ENCODE results near the gene SLC37A1. TPM values are rescaled to one million over a fixed set of nuclear protein-coding genes. Genes with fewer than 3 reads are reported as not detected.

Gene SLC37A1
- total RNA-seq, 1 experiment from 2014 or later, result 37.7 TPM

GRCh38 chr21:42471716-42472330, 41.8 kb upstream of the SLC37A1 start:
- Mint-ChIP-seq H3K27me3 (ENCODE audit: low read depth) (peaks cover 8% of the 10 kb centered on the region), H3K36me3 (ENCODE audit: insufficient read depth in 1 of 3, low read depth in 3 of 3) (no peaks in the 10 kb centered on the region), H3K27ac (no peak overlapping the region), H3K4me3 (no peak overlapping the region), H3K9me3 (no peaks in the 10 kb centered on the region), H3K4me1 (peaks cover 29 to 30% of the 10 kb centered on the region in 2 experiments)
- TF ChIP-seq, protein P1, sequence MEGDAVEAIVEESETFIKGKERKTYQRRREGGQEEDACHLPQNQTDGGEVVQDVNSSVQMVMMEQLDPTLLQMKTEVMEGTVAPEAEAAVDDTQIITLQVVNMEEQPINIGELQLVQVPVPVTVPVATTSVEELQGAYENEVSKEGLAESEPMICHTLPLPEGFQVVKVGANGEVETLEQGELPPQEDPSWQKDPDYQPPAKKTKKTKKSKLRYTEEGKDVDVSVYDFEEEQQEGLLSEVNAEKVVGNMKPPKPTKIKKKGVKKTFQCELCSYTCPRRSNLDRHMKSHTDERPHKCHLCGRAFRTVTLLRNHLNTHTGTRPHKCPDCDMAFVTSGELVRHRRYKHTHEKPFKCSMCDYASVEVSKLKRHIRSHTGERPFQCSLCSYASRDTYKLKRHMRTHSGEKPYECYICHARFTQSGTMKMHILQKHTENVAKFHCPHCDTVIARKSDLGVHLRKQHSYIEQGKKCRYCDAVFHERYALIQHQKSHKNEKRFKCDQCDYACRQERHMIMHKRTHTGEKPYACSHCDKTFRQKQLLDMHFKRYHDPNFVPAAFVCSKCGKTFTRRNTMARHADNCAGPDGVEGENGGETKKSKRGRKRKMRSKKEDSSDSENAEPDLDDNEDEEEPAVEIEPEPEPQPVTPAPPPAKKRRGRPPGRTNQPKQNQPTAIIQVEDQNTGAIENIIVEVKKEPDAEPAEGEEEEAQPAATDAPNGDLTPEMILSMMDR (conservative IDR thresholded peaks at IDR 0.05), result no peak
- no peak overlapping the region for H3K18ac ChIP-seq (ENCODE audit: insufficient read length, low read depth, low read length)
- no peak overlapping the region for H4K91ac ChIP-seq (ENCODE audit: insufficient read length, low read depth, low read length)
- H3K4me1 ChIP-seq (ENCODE audit: insufficient read depth, low read length), result peaks cover 12% of the 10 kb centered on the region; the same call in 1 of the 2 replicates
- no peak overlapping the region for H4K8ac ChIP-seq (replicated peaks; ENCODE audit: insufficient read length, low read depth, low read length)
- no peaks in the 10 kb centered on the region for H4K20me1 ChIP-seq (ENCODE audit: control insufficient read depth, insufficient read depth, insufficient read length)
- no peaks in the 10 kb centered on the region for H3K23me2 ChIP-seq (ENCODE audit: insufficient read length, low read depth, low read length, poor library complexity, severe bottlenecking)
- no peaks in the 10 kb centered on the region for H3K79me1 ChIP-seq (ENCODE audit: insufficient read depth, low read depth, low read length, poor library complexity, severe bottlenecking)
- no peak overlapping the region for H3K4me2 ChIP-seq (ENCODE audit: insufficient read depth, insufficient read length, low read length)
- WGBS (ENCODE audit: extremely low coverage, insufficient read length, low lambda C conversion rate), result no CpG with 5 or more reads among the region's 13 CpGs
- H4K5ac ChIP-seq (ENCODE audit: insufficient read length, low read depth, low read length), result no peak overlapping the region
- H3K14ac ChIP-seq (ENCODE audit: insufficient read depth, low read length), result no peak overlapping the region
- H3K9ac ChIP-seq (ENCODE audit: extremely low read depth, insufficient read length, low read length), result no peak overlapping the region
- H3K27me3 ChIP-seq (ENCODE audit: insufficient read depth, low read length), result no peaks in the 10 kb centered on the region
- H2AFZ ChIP-seq (ENCODE audit: low read length), result no peak overlapping the region
- no peak overlapping the region for H3K56ac ChIP-seq (ENCODE audit: insufficient read length, low read depth, low read length)
- H3T11ph ChIP-seq (ENCODE audit: low read length), result no peak overlapping the region
- no peak overlapping the region for H2BK5ac ChIP-seq (ENCODE audit: insufficient read length, low read length)
- H3K9me3 ChIP-seq (ENCODE audit: control insufficient read depth, low read depth, low read length), result no peaks in the 10 kb centered on the region
- H2BK120ac ChIP-seq (ENCODE audit: low read depth, low read length, poor library complexity, severe bottlenecking), result no peak overlapping the region
- no peak overlapping the region for H2BK12ac ChIP-seq (ENCODE audit: insufficient read length, low read depth, low read length)
- no peak overlapping the region for H3K27ac ChIP-seq (ENCODE audit: insufficient read length, low read depth, low read length)
- H2BK15ac ChIP-seq (ENCODE audit: low read depth, low read length), result no peak overlapping the region
- no peak overlapping the region for H3K23ac ChIP-seq (ENCODE audit: insufficient read length, low read depth, low read length)
- H2BK20ac ChIP-seq (ENCODE audit: low read depth, low read length, poor library complexity, severe bottlenecking), result no peak overlapping the region
- no peaks in the 10 kb centered on the region for H3K79me2 ChIP-seq (ENCODE audit: insufficient read depth, low read length)
- no peak overlapping the region for H3K4ac ChIP-seq (ENCODE audit: low read depth, low read length)
- no peak overlapping the region for H2AK5ac ChIP-seq (ENCODE audit: insufficient read length, low read length)
- no peak for DNase-seq
